ENCODE measurements around the gene MT1E. TPM values are rescaled to one million over a fixed set of nuclear protein-coding genes. Genes with fewer than 3 reads are reported as not detected.

MT1E gene
- total RNA-seq, 2 experiments from 2014 or later, result 4.4 to 4.8 TPM

GRCh38 chr16:56608043-56608875, 17.3 kb upstream of the MT1E start, which contains the start of gene MT2A:
TSS of gene MT2A (plus strand) at chr16:56608584. CDS start at chr16:56608656, 72 bp downstream.
- Mint-ChIP-seq H3K36me3 (no peaks in the 10 kb centered on the region), H3K4me3 (peak within 1 kb of the TSS; percentile 81), H3K27ac (peak within 1 kb of the TSS; percentile 79), H3K9me3 (no peaks in the 10 kb centered on the region), H3K27me3 (no peaks in the 10 kb centered on the region), H3K4me1 (ENCODE audit: low read depth) (peaks cover 57% of the 10 kb centered on the region)
- peak; percentile 95 for DNase-seq
- ChIA-PET POLR2A (interaction anchor here (0.6 to 1.0 kb wide), 4 partner anchors 17 to 75 kb away, joined by 3 to 4 read pairs (median 3); partner anchors contain the start of genes MT1E and MT1X), CTCF (interaction anchor here (1.0 to 4.0 kb wide), 6 partner anchors 7 to 93 kb away, joined by 3 to 16 read pairs (median 6); partner anchors contain the start of gene MT1A)
- intact Hi-C loops (cut with micrococcal nuclease), result loop anchor here (1.0 to 5.0 kb wide), 6 partner anchors 17 to 404 kb away; partner anchors contain the start of genes MT1E and MT1X

GRCh38 chr16:56608876-56609462, 16.6 kb upstream of the MT1E start:
- peak; percentile 23 for DNase-seq
- intact Hi-C loops (cut with micrococcal nuclease), result loop anchor here (1.0 to 5.0 kb wide), 7 partner anchors 16 to 403 kb away; partner anchors contain the start of genes MT1E and MT1X
- H3K27ac Mint-ChIP-seq, result peak overlapping the region; percentile 79
- ChIA-PET CTCF (interaction anchor here (1.0 to 4.0 kb wide), 6 partner anchors 8 to 93 kb away, joined by 3 to 16 read pairs (median 6); partner anchors contain the start of gene MT1A), POLR2A (interaction anchor here (0.6 to 1.0 kb wide), 2 partner anchors 17 to 70 kb away, joined by 3 read pairs; partner anchors contain the start of gene MT1E)
- no peaks in the 10 kb centered on the region for H3K36me3 Mint-ChIP-seq
- H3K9me3 Mint-ChIP-seq, result no peaks in the 10 kb centered on the region
- peaks cover 64% of the 10 kb centered on the region for H3K4me1 Mint-ChIP-seq (ENCODE audit: low read depth)
- no peaks in the 10 kb centered on the region for H3K27me3 Mint-ChIP-seq
- H3K4me3 Mint-ChIP-seq, result peak overlapping the region; percentile 81

- peak; percentile 82 for DNase-seq
- ChIA-PET CTCF (interaction anchor here (1.4 to 4.0 kb wide), 5 partner anchors 8 to 92 kb away, joined by 3 to 16 read pairs (median 5); partner anchors contain the start of gene MT1A), POLR2A (no interaction called here)
- peak overlapping the region; percentile 81 for H3K4me3 Mint-ChIP-seq
- no peaks in the 10 kb centered on the region for H3K9me3 Mint-ChIP-seq
- H3K4me1 Mint-ChIP-seq (ENCODE audit: low read depth), result peaks cover 69% of the 10 kb centered on the region
- peak overlapping the region; percentile 79 for H3K27ac Mint-ChIP-seq
- no peaks in the 10 kb centered on the region for H3K27me3 Mint-ChIP-seq
- no peaks in the 10 kb centered on the region for H3K36me3 Mint-ChIP-seq
- intact Hi-C loops (cut with micrococcal nuclease), result loop anchor here (1.0 to 5.0 kb wide), 4 partner anchors 33 to 403 kb away; no protein-coding TSS in a partner anchor
Observed at GRCh38 chr16:56609463-56609921, 16.1 kb upstream of the MT1E start.

- ChIA-PET POLR2A (interaction anchor here (1.3 kb wide), 1 partner anchor 15 kb away, joined by 6 read pairs; the partner anchor contains the start of gene MT1E), CTCF (interaction anchor here (1.2 to 4.0 kb wide), 4 partner anchors 9 to 91 kb away, joined by 3 to 16 read pairs (median 8); partner anchors contain the start of gene MT1A)
- intact Hi-C loops (cut with micrococcal nuclease), result loop anchor here (1.0 to 5.0 kb wide), 3 partner anchors 47 to 413 kb away; partner anchors contain the start of genes MT1F, NUDT21 and OGFOD1
- peaks cover 76% of the 10 kb centered on the region for H3K4me1 Mint-ChIP-seq (ENCODE audit: low read depth)
- H3K27me3 Mint-ChIP-seq, result no peaks in the 10 kb centered on the region
- peak overlapping the region; percentile 79 for H3K27ac Mint-ChIP-seq
- peak; percentile 91 for DNase-seq
- H3K9me3 Mint-ChIP-seq, result no peaks in the 10 kb centered on the region
- H3K36me3 Mint-ChIP-seq, result no peaks in the 10 kb centered on the region
- peak overlapping the region; percentile 81 for H3K4me3 Mint-ChIP-seq
Observed at GRCh38 chr16:56610017-56610608, 15.5 kb upstream of the MT1E start.

GRCh38 chr16:56610609-56611111, 14.9 kb upstream of the MT1E start:
- no peak for DNase-seq
- Mint-ChIP-seq H3K27me3 (no peaks in the 10 kb centered on the region), H3K9me3 (no peaks in the 10 kb centered on the region), H3K27ac (peak overlapping the region; percentile 79), H3K4me1 (ENCODE audit: low read depth) (peaks cover 79% of the 10 kb centered on the region), H3K4me3 (peak overlapping the region; percentile 81), H3K36me3 (no peaks in the 10 kb centered on the region)
- intact Hi-C loops (cut with micrococcal nuclease), result loop anchor here (1.0 to 5.0 kb wide), 3 partner anchors 47 to 413 kb away; partner anchors contain the start of genes MT1F, NUDT21 and OGFOD1
- CTCF ChIA-PET, result interaction anchor here (1.2 to 4.0 kb wide), 4 partner anchors 10 to 91 kb away, joined by 3 to 16 read pairs (median 8); no protein-coding TSS in a partner anchor
- POLR2A ChIA-PET, result interaction anchor here (1.3 kb wide), 1 partner anchor 14 kb away, joined by 6 read pairs; the partner anchor contains the start of gene MT1E

GRCh38 chr16:56611281-56611833, 14.2 kb upstream of the MT1E start:
- ChIA-PET CTCF (interaction anchor here (1.2 to 4.0 kb wide), 3 partner anchors 10 to 35 kb away, joined by 3 to 14 read pairs (median 3); no protein-coding TSS in a partner anchor), POLR2A (interaction anchor here (0.6 to 1.3 kb wide), 2 partner anchors 14 to 23 kb away, joined by 4 to 6 read pairs; partner anchors contain the start of gene MT1E)
- Mint-ChIP-seq H3K9me3 (no peaks in the 10 kb centered on the region), H3K27me3 (no peaks in the 10 kb centered on the region), H3K4me3 (no peak overlapping the region), H3K36me3 (no peaks in the 10 kb centered on the region), H3K4me1 (ENCODE audit: low read depth) (peaks cover 75% of the 10 kb centered on the region), H3K27ac (peak overlapping the region; percentile 79)
- intact Hi-C loops (cut with micrococcal nuclease), result loop anchor here (5.0 kb wide), 2 partner anchors 159 to 414 kb away; partner anchors contain the start of genes NUDT21 and OGFOD1
- peak; percentile 31 for DNase-seq

GRCh38 chr16:56613706-56614105, 11.9 kb upstream of the MT1E start:
- no peak for DNase-seq
- no peaks in the 10 kb centered on the region for H3K9me3 Mint-ChIP-seq
- no peaks in the 10 kb centered on the region for H3K36me3 Mint-ChIP-seq
- peaks cover 18% of the 10 kb centered on the region for H3K27me3 Mint-ChIP-seq
- intact Hi-C loops (cut with micrococcal nuclease), result loop anchor here (5.0 kb wide), 2 partner anchors 161 to 416 kb away; partner anchors contain the start of genes NUDT21 and OGFOD1
- H3K4me3 Mint-ChIP-seq, result no peak overlapping the region
- no peak overlapping the region for H3K27ac Mint-ChIP-seq
- POLR2A ChIA-PET, result no interaction called here
- H3K4me1 Mint-ChIP-seq (ENCODE audit: low read depth), result peaks cover 65% of the 10 kb centered on the region
- CTCF ChIA-PET, result no interaction called here

- CTCF ChIA-PET, result interaction anchor here (0.6 to 1.1 kb wide), 2 partner anchors 8 to 29 kb away, joined by 3 read pairs; no protein-coding TSS in a partner anchor
- no peaks in the 10 kb centered on the region for H3K9me3 Mint-ChIP-seq
- H3K4me1 Mint-ChIP-seq (ENCODE audit: low read depth), result peaks cover 58% of the 10 kb centered on the region
- no peak overlapping the region for H3K4me3 Mint-ChIP-seq
- POLR2A ChIA-PET, result interaction anchor here (0.8 to 1.5 kb wide), 2 partner anchors 9 to 11 kb away, joined by 4 read pairs; partner anchors contain the start of gene MT1E
- peak; percentile 66 for DNase-seq
- H3K36me3 Mint-ChIP-seq, result no peaks in the 10 kb centered on the region
- intact Hi-C loops (cut with micrococcal nuclease), result loop anchor here (5.0 kb wide), 2 partner anchors 162 to 417 kb away; partner anchors contain the start of genes NUDT21 and OGFOD1
- peak overlapping the region; percentile 34 for H3K27ac Mint-ChIP-seq
- H3K27me3 Mint-ChIP-seq, result peaks cover 21% of the 10 kb centered on the region
Observed at GRCh38 chr16:56614549-56614991, 11.0 kb upstream of the MT1E start.

- DNase-seq, result no peak
- intact Hi-C loops (cut with micrococcal nuclease), result no loop called here
- peaks cover 22% of the 10 kb centered on the region for H3K27me3 Mint-ChIP-seq
- peaks cover 53% of the 10 kb centered on the region for H3K4me1 Mint-ChIP-seq (ENCODE audit: low read depth)
- POLR2A ChIA-PET, result interaction anchor here (0.8 to 1.5 kb wide), 2 partner anchors 8 to 10 kb away, joined by 4 read pairs; partner anchors contain the start of gene MT1E
- no peak overlapping the region for H3K4me3 Mint-ChIP-seq
- no peaks in the 10 kb centered on the region for H3K36me3 Mint-ChIP-seq
- H3K9me3 Mint-ChIP-seq, result no peaks in the 10 kb centered on the region
- no peak overlapping the region for H3K27ac Mint-ChIP-seq
- CTCF ChIA-PET, result interaction anchor here (0.6 to 1.1 kb wide), 3 partner anchors 8 to 28 kb away, joined by 3 read pairs; no protein-coding TSS in a partner anchor
Observed at GRCh38 chr16:56615353-56615752, 10.2 kb upstream of the MT1E start.

GRCh38 chr16:56616608-56617211, 8.9 kb upstream of the MT1E start:
- H3K27ac Mint-ChIP-seq, result no peak overlapping the region
- peaks cover 39% of the 10 kb centered on the region for H3K4me1 Mint-ChIP-seq (ENCODE audit: low read depth)
- intact Hi-C loops (cut with micrococcal nuclease), result no loop called here

More at GRCh38 chr16:56616608-56617211, 8.9 kb upstream of the MT1E start:
- Mint-ChIP-seq H3K9me3 (no peaks in the 10 kb centered on the region), H3K36me3 (no peaks in the 10 kb centered on the region), H3K27me3 (peaks cover 22% of the 10 kb centered on the region), H3K4me3 (peak overlapping the region; percentile 37)
- ChIA-PET POLR2A (no interaction called here), CTCF (no interaction called here)
- DNase-seq, result no peak
